Measurements from ENCODE around the gene LTBP1.

DNA sequence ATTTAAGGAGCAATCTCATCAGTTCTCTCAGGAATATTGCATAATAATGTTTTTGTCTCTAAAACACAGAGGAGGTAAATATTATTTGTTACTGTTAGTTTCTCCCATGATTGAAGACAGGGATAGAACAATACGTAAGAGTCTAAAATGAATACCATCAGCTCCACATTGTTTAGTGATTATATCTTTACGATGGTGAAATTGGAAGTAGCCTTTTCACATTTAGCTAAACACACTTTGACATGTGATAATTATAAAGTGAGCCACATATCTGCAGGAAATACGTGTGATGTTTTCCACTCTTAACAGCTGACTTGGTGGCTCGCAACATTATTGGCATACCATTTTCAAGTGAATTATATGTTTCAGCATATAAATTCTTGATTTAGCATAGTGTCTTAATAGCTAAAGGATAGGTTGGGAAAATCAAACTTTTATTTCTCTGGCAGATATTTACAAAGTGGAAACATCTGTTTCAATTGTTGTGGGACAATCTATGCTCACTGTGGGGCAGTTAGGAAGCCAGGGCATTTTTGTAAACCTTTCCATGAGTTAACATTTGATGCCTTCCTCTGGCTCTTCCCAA lies 321.6 kb downstream of the LTBP1 start:
- TF ChIP-seq EZH2phosphoT487 (IDR thresholded peaks at IDR 0.05; ENCODE audit: insufficient read depth, low read depth) (no peak), EZH2 (IDR thresholded peaks at IDR 0.05; ENCODE audit: insufficient read depth, poor library complexity, severe bottlenecking) (no peak)
